Measurements from ENCODE around the gene ACVRL1.

DNA sequence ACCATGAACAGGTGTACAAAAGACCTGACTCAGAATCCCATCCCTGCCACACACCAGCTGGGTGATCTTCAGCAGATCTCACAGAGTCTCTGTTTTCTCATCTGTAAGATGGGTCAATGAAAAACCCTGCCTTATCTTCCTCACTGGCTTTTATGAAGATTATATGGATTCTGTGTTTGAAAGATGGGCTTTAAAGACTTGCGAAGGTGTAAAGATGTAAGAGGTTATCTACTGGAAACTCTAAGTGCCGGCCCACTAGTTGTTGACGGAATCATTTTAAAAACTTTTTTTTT lies 34.7 kb upstream of the ACVRL1 start:
- TF ChIP-seq, protein P1, sequence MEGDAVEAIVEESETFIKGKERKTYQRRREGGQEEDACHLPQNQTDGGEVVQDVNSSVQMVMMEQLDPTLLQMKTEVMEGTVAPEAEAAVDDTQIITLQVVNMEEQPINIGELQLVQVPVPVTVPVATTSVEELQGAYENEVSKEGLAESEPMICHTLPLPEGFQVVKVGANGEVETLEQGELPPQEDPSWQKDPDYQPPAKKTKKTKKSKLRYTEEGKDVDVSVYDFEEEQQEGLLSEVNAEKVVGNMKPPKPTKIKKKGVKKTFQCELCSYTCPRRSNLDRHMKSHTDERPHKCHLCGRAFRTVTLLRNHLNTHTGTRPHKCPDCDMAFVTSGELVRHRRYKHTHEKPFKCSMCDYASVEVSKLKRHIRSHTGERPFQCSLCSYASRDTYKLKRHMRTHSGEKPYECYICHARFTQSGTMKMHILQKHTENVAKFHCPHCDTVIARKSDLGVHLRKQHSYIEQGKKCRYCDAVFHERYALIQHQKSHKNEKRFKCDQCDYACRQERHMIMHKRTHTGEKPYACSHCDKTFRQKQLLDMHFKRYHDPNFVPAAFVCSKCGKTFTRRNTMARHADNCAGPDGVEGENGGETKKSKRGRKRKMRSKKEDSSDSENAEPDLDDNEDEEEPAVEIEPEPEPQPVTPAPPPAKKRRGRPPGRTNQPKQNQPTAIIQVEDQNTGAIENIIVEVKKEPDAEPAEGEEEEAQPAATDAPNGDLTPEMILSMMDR (IDR thresholded peaks at IDR 0.05) = no peak
- no peak for TF ChIP-seq POLR2A (IDR thresholded peaks at IDR 0.05)
